OCI-M2 (cell line): Measurements from ENCODE around the gene RTF1.

Experiments
- DNase-seq: peaks from one replicate; lab custom pipeline; 2025; ENCODE audit not compliant: unreplicated experiment; lab: John Stamatoyannopoulos, UW

The RTF1 gene

DNA sequence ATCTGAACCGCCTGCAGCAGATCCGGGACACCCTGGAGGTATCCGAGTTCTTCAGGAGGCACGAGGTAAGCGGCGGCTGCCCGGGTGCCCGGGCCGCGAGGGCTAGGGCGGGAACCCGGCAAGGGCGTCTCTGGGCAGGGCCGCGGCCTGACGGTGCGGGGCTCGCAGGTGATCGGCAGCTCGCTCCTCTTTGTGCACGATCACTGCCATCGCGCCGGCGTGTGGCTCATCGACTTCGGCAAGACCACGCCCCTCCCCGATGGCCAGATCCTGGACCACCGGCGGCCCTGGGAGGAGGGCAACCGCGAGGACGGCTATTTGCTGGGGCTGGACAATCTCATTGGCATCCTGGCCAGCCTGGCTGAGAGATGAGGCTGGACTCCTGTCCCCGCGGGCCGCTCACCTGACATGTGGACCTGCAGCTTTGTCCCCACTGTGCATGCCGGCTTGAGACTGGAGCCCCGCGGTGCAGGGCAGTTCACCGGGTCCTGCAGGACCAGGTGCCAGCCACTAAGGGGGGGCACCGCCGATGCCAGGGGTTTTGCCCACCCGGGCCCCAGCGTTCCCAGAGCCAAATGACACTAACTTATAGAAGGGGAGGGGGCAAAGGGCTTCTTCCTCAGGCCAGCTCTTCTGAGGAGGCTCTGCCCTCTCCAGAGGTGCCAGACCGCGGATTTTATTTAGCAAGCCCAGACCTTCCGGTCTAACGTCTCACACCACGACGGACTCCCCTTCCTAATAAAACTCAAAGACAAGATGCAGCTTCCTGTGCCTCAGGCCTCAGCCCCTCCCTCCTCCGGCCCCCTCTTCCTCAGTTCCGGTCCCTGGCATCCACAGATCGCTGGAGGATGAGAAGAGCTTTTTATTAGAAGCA, 86.1 kb downstream of the RTF1 start:
- DNase-seq: no peak

DNA sequence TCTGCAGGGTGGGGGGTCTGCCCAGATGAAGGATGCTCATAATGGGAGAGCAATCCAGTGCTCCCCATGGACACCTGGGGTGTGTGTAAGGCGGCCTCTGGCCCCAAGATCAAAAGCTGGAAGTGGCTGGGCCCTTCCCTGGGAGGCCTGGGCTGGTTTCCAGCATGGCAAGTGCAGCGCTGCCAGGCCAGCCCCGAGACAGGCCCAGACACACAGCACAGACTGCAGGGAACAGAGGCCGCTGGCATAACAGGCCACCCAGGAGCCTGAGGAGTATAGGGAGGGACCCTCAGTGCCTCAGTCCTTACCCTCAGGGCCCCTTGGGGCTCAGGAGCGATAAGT, 86.7 kb downstream of the RTF1 start:
- no peak for DNase-seq

DNA sequence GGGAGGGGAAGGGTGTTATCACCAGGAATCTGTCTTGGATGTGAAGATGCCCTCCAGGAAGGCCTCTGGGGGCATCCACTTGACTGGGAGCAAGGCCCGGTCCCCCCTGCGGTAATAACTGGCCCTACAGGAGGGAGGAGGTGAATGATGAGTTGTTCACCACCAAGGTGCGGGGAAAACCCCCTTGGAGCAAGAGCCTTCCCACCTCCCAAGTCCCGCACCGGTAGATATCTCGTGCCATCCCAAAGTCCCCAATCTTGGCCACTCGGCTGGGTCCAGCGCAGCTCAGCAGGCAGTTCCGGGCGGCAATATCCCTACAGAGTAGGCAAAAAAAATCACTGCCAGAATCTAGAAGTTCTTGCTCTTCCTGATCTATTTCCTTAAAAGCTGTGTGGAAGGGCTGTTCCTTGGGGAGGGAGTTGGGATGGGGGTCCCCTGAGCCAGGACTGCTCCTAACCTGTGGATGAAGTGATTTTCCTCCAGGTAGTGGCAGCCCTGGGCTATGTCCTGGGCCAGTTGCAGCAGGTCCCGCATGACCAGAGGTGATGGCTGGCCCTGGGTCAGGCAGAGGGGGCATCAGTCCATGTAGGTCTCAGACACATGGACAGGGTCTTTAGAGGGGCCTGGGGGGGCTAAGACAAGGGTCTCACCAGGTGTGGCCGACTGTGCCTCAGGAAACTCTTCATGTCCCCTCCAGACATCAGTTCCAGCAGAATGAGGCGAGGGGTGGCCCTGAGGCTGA, 88.0 kb downstream of the RTF1 start:
- no peak for DNase-seq

DNA sequence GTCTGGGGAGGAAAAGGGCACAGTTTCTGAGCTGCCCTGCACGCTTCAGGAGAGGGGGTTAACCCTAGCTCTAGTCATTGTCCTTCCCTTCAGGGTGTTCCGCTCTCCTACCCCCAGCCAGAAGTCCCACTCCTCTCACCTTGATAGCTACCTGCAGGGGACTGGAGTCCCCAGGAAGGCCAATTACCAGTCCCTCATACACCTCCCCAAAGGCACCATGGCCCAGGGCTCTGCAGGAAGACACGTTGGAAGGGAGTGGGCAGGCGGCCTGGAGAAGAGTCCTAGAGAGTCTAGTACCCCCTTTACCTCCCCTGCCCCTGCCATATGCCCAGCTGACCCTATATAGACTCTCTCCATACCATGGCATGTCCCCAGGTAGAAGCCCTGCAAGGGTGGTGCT, 88.9 kb downstream of the RTF1 start:
- DNase-seq: no peak

DNA sequence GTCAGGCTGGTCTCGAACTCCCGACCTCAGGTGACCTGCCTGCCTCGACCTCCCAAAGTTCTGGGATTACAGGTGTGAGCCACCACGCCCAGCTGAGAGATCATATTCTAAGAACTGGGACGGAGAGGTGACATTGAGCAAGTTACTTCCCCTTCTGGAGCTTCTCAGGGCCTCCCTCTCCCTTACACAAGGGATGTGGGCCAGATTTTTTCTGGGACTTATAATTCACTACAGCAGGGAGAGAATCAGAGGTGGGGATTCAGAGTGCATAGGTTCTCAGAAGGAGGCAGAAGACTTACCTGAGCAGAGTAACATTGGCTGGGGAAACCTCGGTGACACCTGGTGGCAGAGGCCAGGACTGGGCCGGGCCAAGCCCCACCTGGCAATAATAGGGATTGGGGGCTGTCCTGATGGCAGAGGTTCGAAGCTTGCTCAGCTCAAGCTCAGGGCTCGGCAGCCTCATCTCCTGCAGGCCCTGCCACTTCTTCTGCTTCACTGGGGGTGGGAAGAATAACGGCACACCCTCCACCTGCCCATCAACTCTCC, 90.0 kb downstream of the RTF1 start:
- DNase-seq: no peak

DNA sequence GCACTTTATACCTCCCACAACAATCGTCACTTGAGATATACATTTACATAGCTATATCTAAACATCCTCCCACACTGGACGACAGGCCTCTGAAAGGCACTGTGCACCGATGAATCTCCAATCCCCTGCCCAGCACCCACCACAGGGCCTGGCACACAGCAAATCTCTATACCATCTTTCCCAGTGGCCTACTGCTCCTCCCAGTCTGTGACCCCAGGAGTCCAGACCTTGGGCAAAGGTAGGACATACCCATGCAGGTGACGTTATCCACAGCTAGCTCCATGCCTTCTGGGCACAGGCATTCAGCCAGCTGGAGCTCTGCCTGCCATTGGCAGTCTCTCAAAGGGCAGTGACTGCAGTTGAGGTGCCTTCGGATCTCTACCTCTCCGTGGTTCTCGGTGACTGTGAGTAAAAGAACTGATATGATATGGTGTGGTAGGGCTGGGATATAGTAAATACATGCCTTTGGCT, 91.0 kb downstream of the RTF1 start:
- no peak for DNase-seq

DNA sequence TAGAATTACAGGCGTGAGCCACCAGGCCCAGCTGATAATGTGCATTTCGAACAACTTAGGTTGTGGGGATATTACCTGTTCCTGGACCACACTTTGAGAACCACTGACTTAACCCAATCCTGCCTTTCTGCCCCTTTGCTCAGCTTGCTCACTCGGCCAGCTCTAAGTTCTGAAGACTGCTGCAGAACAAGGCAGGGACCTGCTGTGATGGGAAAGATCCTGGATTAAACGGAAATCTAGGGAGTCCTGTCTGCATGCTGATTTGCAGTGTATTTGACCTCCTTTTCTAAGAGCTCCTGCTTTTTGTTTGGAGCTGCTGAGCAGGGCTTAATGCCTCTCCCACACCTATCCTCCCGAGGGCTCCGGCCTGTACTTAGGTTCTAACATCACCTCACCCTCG, 93.8 kb downstream of the RTF1 start:
- DNase-seq: no peak

DNA sequence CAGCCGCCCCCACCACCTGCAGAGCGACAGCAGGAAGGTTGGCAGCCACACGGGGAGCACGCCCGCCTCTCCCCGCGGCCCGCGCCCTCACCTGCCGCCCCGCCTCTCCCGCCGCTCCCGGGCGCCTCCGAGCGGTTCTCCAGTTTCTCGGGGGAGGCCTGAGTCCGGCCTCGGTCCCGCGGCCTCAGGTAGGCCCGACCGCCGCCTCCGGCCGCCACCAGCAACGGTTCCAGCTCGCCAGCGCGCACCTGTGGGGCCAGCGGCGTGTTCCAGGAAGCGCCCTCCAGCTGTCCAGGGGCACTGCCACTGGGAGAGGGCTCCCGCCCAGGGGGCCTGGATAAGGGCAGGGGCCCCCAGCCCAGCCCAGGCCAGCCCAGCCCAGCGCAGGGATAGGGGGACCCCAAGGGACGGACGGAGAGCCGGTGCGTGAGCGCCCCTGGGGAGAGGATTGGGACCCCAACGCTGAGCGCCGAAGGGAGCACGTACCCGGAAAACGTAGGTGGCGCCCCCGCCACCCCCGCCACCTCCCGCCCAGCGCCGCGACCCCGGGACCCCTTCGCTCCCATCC, 94.5 kb downstream of the RTF1 start:
- no peak for DNase-seq

DNA sequence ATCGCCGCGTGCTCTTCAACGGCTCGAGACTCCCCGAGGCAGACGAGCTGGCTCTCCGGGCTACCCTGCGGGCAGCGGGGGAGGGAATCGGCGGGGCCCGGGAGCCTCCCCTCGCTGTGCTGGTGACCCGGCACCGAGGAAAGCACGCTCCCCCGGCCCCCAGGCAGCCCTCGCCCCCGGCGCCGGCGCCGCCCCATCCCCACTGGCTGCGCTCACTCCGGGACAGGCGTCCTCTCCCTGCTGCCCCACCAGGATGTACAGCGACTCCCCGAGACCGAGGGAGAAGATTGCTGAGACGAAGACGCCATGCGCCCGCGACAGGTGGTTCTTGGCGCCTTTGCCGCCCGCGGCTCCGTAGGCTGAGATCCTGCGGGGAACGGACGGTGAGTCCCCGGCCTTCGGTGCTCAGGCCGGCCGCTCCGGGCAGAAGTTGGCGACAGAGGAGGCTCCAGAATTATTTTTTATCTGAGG, 95.0 kb downstream of the RTF1 start:
- DNase-seq: no peak

DNA sequence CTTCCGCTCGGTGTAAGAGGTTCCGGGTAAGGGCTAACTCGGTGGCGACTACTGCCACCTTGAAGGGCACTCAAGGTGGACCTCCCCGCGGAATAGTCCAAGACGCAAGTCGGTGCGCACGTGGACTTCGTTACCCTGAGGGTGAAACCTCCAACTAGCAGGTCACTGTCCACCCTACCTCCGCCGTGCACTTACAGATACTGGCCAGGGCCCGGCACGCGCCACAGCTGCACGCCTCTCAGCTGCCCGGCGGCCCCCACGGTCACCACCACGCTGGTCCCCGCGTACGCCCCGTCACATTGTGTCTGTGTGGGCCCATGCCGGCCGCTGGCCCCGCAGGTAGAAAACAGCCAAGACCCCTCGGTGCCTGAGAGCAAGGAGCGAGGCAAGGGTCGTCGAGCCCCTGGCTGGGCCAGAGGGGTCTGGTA, 95.6 kb downstream of the RTF1 start:
- no peak for DNase-seq

DNA sequence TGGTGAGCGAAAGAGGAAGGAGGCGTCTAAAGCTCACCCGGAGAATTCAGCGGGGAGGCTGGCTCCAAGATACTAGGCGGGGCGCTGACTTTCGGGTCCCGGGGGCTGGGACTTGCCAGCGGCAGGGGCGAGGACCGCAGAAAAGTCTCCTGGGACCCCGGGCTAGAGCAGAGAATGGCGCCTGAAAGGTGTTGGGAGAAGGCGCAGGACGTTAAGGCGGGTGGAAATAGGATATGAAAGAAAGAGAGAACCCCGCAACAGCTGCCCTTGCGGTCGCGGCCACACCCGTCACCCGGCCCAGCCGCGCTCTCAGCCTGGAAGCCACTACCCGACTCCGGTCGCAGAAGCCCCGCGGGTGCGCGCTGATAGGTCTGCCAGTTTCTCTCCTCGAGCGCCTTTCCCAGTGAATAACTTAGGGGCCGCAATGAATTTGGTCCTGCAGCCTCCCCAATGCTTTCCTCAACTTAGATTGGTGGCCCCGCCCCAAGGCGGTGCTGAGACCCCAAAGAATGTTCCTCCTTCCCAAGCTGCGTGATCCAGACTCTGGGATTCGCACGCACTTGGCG, 96.1 kb downstream of the RTF1 start:
- DNase-seq: no peak

DNA sequence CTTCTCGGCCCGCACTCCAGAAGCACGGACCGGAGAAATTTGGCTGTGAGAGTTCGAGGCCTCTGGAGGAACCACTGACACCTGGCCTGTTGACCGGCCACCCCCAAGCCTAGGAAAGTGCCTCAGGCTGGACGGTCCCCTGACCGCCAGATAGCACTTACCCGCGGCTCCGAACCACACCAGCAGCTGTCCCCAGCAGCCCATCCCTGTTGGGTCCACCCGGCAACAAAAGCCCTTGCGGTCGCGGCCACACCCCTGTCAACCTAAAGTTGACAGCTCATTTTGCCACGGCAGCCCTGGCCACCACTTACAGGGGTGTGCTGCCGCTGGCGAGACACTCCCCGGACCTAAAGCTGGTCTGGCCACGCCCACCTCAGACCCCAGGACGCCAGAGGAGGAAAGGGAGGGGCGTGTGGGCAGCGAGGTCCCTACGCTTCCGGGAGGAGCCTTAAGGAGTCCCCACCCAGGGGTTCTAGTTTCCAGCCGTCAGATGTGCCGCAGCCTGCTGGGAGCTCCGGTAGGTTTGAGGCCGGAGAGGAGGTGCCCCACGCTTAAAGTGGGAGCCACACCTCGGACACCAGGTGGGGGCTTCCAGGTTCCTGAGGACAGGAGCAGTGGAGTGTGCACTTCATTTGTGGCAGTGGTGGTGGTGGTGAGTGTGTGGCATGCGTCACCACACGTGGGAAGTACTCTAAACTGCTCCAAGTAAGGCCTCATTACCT, 96.8 kb downstream of the RTF1 start, which contains the start of gene LTK:
TSS of gene LTK (minus strand) at position 322 of the 722 bp plus-strand sequence. CDS start at position 204, 118 bp downstream.
- DNase-seq: no peak

DNA sequence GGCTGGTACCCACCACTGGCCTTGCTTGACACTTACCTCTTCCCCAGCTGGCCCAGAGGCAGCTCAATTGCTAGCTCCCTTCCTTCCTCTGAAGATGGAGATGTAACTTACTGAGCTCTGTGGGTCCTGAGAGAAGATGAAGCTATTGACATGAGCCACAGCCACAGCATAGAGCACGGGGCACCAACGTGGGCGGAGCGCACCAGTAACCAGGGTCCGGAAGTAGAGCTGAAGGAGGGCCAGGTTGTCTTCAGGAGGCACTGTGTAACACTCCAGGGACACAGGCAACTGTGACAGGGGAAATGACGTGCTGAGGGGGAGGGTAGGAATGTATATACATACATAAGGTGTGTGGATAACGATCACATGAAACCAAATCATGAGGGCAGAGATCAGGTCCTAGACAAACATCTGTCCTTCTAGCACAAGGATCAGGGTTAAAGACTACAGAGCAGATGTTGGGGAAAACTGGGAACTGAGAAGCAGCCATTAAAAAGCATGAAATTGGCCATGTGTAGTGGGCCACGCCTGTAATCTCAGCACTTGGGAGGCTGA, 101.1 kb downstream of the RTF1 start:
- DNase-seq: no peak

DNA sequence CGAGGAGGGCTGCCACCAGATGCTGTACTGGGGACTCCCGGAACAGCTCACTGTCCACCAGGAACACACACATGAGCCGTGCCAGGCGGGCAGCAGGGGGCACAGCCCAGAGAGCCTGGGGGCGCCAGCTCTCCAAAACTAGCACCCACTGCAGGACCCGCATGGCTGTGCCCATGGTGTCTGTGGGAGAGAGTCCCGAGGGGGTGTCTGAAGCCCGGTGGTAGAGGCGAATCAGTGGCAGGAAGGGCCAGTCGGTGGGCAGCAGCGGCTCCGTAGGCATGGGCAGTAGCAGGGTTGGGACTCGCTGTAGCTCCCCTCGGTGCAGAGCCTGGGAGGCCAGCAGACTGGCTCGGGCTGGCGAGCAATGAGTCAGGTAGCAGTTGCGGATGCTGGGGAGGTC, 103.7 kb downstream of the RTF1 start:
- DNase-seq: no peak

DNA sequence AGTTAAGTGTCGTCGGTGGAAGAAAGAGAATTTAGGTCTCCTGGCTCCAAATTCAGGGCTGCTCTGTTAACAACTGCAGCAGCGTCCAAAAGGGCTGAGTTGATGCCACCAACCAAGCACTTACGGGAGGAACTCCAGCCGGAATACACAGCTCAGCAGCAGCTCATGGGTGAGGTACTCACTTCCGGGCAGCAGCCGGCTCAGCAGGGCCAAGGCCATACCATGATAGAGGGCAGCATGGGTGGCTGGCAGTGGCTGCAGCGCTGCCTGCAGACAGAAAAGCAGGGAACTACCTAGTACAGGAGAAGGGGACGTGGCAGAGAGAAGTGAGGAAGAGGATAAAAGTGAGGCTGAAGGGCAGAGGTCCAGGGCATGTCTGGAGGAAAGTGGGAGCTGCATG, 104.7 kb downstream of the RTF1 start:
- DNase-seq: no peak

DNA sequence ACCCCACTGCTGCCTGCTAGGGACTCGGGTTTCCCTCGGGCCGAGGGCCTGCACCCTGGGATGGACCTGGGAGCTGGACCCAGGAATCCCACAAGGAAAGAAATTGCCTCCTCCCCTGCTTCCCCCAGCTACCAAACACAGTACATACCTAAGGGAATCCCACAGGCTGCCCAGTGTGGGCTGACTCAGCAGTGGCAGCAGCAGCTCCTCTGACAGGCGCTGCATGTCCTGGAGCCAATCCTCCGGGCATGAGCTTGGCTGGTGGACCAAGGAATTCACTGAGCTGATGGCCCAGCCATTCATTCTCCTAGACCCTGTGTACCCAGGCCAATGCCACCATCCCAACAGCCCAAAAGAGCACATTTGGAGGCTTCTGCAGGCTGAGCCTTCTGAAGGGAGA, 106.2 kb downstream of the RTF1 start:
- no peak for DNase-seq

DNA sequence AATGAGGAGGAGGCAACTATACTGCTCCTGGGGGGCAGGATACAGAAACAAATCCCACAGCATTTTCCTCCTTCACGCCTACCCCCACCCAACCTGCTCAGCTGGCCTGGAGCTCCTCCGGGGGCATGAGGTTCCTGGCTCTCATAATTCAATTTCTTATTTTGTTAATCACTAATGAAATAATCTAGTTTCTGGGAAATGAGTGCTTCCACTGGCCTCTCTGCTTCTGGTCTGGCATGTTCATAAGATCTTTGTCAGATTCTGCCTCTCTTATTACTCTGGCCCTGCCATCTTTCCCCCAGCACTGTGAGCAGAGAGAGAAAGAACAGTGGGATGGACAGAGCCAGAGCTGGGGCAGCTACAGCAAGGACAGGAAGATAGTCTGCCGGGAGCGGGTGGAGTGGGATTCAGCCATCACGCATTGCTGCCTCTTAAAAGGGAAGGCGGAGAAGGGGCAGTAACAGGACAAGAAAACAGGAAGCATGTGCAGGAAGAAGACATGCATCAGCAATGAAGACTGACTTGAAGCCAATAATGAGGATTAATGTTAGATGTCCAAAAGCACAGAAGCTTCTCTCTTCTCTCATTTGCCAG, 113.6 kb downstream of the RTF1 start:
- DNase-seq: no peak
